SK-N-SH treated with all-trans-retinoic acid at 6 μM for 48 hours (cell line): ENCODE data around the gene COBLL1.

ENCODE experiments used
- ATAC-seq: fragments of 200-7000 bp; cut with Tn5 transposase; 3 replicates; pipeline ENCODE4 v1.9.1; 2020; ENCODE audit warnings: mild to moderate bottlenecking, moderate library complexity
- ARNTL ChIP-seq: fragments of 450-650 bp; formaldehyde crosslinking; IDR thresholded peaks from 2 replicates; pipeline ENCODE4 v1.5.0; 2020; ENCODE audit warnings: low read depth, mild to moderate bottlenecking, moderate library complexity, borderline replicate concordance
- BACH2 ChIP-seq: fragments of 250-450 bp; sonication (Bioruptor Pico); IDR thresholded peaks from 2 replicates; pipeline ENCODE4 v1.9.0; 2021; ENCODE audit warnings: mild to moderate bottlenecking, borderline replicate concordance
- ESRRG ChIP-seq: fragments of 250-450 bp; sonication (Bioruptor Pico); IDR thresholded peaks from 2 replicates; pipeline ENCODE4 v1.6.1; 2021; ENCODE audit warnings: mild to moderate bottlenecking
- GLIS3 ChIP-seq: fragments of 250-450 bp; sonication (Bioruptor Pico); IDR thresholded peaks from 2 replicates; pipeline ENCODE4 v1.5.0; 2020; ENCODE audit warnings: mild to moderate bottlenecking, moderate library complexity
- ISL1 ChIP-seq: fragments of 250-450 bp; sonication (Bioruptor Pico); IDR thresholded peaks from 2 replicates; pipeline ENCODE4 v2.1.2; 2022; ENCODE audit warnings: mild to moderate bottlenecking, moderate library complexity
- PPARA ChIP-seq: fragments of 250-450 bp; sonication (Bioruptor Pico); IDR thresholded peaks from 2 replicates; pipeline ENCODE4 v1.5.0; 2020; ENCODE audit warnings: mild to moderate bottlenecking, borderline replicate concordance
- RARB ChIP-seq: fragments of 250-450 bp; sonication (Bioruptor Pico); IDR thresholded peaks from 2 replicates; pipeline ENCODE4 v1.8.0; 2021; ENCODE audit warnings: mild to moderate bottlenecking, moderate library complexity
- SNAI2 ChIP-seq: fragments of 250-450 bp; sonication (Bioruptor Pico); IDR thresholded peaks from 2 replicates; pipeline ENCODE4 v1.5.0; 2020; ENCODE audit warnings: mild to moderate bottlenecking, moderate library complexity
- TCF4 ChIP-seq: fragments of 250-450 bp; sonication (Bioruptor Pico); IDR thresholded peaks from 2 replicates; pipeline ENCODE4 v1.8.0; 2021; ENCODE audit warnings: mild to moderate bottlenecking, moderate library complexity, borderline replicate concordance
- TOX ChIP-seq: fragments of 250-450 bp; sonication (Bioruptor Pico); IDR thresholded peaks from 2 replicates; pipeline ENCODE4 v1.8.0; 2021; ENCODE audit warnings: mild to moderate bottlenecking, moderate library complexity, borderline replicate concordance
- ZC3H10 ChIP-seq: fragments of 250-450 bp; sonication (Bioruptor Pico); IDR thresholded peaks from 2 replicates; pipeline ENCODE4 v1.5.1; 2021; ENCODE audit warnings: mild to moderate bottlenecking, moderate library complexity
- ZFP3 ChIP-seq: fragments of 250-450 bp; sonication (Bioruptor Pico); IDR thresholded peaks from 2 replicates; pipeline ENCODE4 v1.5.0; 2020; ENCODE audit warnings: mild to moderate bottlenecking, moderate library complexity
- ZFP30 ChIP-seq: fragments of 450-650 bp; formaldehyde crosslinking; IDR thresholded peaks from 2 replicates; pipeline ENCODE4 v1.5.0; 2022; ENCODE audit warnings: mild to moderate bottlenecking, moderate library complexity
- ZNF565 ChIP-seq: fragments of 450-650 bp; formaldehyde crosslinking; conservative IDR thresholded peaks from 2 replicates; pipeline ENCODE4 v1.5.0; 2020; ENCODE audit warnings: low read depth, mild to moderate bottlenecking, moderate library complexity
- ZNF70 ChIP-seq: fragments of 450-650 bp; formaldehyde crosslinking; IDR thresholded peaks from 2 replicates; pipeline ENCODE4 v1.5.0; 2020; ENCODE audit warnings: mild to moderate bottlenecking, moderate library complexity
- ZNF8 ChIP-seq: fragments of 450-650 bp; formaldehyde crosslinking; IDR thresholded peaks from 2 replicates; pipeline ENCODE4 v1.5.0; 2020; ENCODE audit warnings: mild to moderate bottlenecking, moderate library complexity
- TF ChIP-seq, protein P1 (sequence below): fragments of 250-450 bp; sonication (Bioruptor Pico); IDR thresholded peaks from 2 replicates; pipeline ENCODE4 v1.5.0; 2020; ENCODE audit warnings: mild to moderate bottlenecking, moderate library complexity
- TF ChIP-seq, protein P2 (sequence below): fragments of 250-450 bp; sonication (Bioruptor Pico); IDR thresholded peaks from 2 replicates; pipeline ENCODE4 v1.5.1; 2021; ENCODE audit warnings: mild to moderate bottlenecking, moderate library complexity
- TF ChIP-seq, protein P3 (sequence below): fragments of 250-450 bp; sonication (Bioruptor Pico); IDR thresholded peaks from 2 replicates; pipeline ENCODE4 v1.5.1; 2020; ENCODE audit warnings: low read depth, mild to moderate bottlenecking, moderate library complexity
- TF ChIP-seq, protein P4 (sequence below): fragments of 250-450 bp; sonication (Bioruptor Pico); IDR thresholded peaks from 2 replicates; pipeline ENCODE4 v1.8.0; 2021; ENCODE audit warnings: low read depth, mild to moderate bottlenecking, moderate library complexity, borderline replicate concordance
- TF ChIP-seq, protein P5 (sequence below): fragments of 250-450 bp; sonication (Bioruptor Pico); IDR thresholded peaks from 2 replicates; pipeline ENCODE4 v1.8.0; 2020; ENCODE audit warnings: mild to moderate bottlenecking, moderate library complexity, borderline replicate concordance

The COBLL1 gene

DNA sequence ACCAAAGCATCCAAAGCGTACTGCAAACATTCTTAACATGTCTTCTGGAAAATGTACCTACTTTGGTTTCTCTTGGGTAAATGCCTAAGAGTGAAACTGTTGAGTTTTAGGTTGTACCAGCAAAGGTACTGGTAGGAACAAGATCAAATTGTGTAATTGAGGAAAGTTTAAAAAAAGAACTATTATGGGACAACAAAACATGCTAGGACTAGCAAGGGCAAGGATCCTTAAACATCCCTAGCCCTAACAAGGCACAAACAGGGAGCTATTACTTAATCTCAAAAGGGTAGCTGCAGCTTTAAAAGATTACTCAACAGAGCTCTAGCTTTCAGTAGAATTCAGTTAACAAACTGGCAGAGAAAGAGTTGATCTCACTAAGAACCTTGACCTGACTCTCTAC is 164.4 kb downstream of the COBLL1 start:
- ATAC-seq, result no peak

DNA sequence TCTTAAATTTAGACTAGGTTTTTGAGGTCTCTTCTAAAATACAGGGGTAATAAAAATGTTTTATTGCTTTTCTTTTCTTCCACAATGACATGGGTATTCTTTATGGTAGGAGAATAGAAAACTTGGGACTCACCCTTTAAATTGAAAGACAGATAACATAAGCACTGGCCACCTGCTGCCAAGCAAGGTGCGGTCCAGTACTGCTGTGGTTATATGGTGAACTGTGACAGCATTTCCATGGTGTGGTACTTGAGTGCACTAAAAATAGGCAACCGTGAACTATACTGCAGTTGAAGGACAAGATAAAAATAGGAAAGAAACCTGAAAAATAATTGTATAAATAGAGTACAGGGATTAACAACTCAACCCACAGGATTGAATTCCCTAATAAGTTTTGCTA is 165.9 kb downstream of the COBLL1 start:
- ATAC-seq, result no peak
- TF ChIP-seq ZNF565 (no peak), TCF4 (no peak), RARB (CRISPR knock-in tag) (no peak), ZC3H10 (CRISPR knock-in tag) (no peak)
- TF ChIP-seq, protein P1, sequence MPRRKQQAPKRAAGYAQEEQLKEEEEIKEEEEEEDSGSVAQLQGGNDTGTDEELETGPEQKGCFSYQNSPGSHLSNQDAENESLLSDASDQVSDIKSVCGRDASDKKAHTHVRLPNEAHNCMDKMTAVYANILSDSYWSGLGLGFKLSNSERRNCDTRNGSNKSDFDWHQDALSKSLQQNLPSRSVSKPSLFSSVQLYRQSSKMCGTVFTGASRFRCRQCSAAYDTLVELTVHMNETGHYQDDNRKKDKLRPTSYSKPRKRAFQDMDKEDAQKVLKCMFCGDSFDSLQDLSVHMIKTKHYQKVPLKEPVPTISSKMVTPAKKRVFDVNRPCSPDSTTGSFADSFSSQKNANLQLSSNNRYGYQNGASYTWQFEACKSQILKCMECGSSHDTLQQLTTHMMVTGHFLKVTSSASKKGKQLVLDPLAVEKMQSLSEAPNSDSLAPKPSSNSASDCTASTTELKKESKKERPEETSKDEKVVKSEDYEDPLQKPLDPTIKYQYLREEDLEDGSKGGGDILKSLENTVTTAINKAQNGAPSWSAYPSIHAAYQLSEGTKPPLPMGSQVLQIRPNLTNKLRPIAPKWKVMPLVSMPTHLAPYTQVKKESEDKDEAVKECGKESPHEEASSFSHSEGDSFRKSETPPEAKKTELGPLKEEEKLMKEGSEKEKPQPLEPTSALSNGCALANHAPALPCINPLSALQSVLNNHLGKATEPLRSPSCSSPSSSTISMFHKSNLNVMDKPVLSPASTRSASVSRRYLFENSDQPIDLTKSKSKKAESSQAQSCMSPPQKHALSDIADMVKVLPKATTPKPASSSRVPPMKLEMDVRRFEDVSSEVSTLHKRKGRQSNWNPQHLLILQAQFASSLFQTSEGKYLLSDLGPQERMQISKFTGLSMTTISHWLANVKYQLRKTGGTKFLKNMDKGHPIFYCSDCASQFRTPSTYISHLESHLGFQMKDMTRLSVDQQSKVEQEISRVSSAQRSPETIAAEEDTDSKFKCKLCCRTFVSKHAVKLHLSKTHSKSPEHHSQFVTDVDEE (CRISPR knock-in tag), result no peak
- TF ChIP-seq, protein P2, sequence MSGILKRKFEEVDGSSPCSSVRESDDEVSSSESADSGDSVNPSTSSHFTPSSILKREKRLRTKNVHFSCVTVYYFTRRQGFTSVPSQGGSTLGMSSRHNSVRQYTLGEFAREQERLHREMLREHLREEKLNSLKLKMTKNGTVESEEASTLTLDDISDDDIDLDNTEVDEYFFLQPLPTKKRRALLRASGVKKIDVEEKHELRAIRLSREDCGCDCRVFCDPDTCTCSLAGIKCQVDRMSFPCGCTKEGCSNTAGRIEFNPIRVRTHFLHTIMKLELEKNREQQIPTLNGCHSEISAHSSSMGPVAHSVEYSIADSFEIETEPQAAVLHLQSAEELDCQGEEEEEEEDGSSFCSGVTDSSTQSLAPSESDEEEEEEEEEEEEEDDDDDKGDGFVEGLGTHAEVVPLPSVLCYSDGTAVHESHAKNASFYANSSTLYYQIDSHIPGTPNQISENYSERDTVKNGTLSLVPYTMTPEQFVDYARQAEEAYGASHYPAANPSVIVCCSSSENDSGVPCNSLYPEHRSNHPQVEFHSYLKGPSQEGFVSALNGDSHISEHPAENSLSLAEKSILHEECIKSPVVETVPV (CRISPR knock-in tag), result no peak

More for the DNA sequence above, 164.4 kb downstream of the COBLL1 start:
- no peak for TF ChIP-seq ZC3H10 (CRISPR knock-in tag)
- TF ChIP-seq ZNF8 (CRISPR knock-in tag), result no peak
- TF ChIP-seq ZNF70 (CRISPR knock-in tag), result no peak
- TF ChIP-seq, protein P3, sequence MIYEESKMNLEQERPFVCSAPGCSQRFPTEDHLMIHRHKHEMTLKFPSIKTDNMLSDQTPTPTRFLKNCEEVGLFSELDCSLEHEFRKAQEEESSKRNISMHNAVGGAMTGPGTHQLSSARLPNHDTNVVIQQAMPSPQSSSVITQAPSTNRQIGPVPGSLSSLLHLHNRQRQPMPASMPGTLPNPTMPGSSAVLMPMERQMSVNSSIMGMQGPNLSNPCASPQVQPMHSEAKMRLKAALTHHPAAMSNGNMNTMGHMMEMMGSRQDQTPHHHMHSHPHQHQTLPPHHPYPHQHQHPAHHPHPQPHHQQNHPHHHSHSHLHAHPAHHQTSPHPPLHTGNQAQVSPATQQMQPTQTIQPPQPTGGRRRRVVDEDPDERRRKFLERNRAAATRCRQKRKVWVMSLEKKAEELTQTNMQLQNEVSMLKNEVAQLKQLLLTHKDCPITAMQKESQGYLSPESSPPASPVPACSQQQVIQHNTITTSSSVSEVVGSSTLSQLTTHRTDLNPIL (CRISPR knock-in tag), result no peak
- no peak for TF ChIP-seq ARNTL (CRISPR knock-in tag)
- no peak for TF ChIP-seq ZNF565
- no peak for TF ChIP-seq GLIS3 (CRISPR knock-in tag)
- no peak for TF ChIP-seq ZFP30 (CRISPR knock-in tag)
- no peak for TF ChIP-seq PPARA (CRISPR knock-in tag)
- no peak for TF ChIP-seq ZFP3 (CRISPR knock-in tag)
- TF ChIP-seq, protein P4, sequence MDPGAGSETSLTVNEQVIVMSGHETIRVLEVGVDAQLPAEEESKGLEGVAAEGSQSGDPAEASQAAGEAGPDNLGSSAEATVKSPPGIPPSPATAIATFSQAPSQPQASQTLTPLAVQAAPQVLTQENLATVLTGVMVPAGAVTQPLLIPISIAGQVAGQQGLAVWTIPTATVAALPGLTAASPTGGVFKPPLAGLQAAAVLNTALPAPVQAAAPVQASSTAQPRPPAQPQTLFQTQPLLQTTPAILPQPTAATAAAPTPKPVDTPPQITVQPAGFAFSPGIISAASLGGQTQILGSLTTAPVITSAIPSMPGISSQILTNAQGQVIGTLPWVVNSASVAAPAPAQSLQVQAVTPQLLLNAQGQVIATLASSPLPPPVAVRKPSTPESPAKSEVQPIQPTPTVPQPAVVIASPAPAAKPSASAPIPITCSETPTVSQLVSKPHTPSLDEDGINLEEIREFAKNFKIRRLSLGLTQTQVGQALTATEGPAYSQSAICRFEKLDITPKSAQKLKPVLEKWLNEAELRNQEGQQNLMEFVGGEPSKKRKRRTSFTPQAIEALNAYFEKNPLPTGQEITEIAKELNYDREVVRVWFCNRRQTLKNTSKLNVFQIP (CRISPR knock-in tag), result no peak
- TF ChIP-seq BACH2 (CRISPR knock-in tag), result no peak
- TF ChIP-seq, protein P5, sequence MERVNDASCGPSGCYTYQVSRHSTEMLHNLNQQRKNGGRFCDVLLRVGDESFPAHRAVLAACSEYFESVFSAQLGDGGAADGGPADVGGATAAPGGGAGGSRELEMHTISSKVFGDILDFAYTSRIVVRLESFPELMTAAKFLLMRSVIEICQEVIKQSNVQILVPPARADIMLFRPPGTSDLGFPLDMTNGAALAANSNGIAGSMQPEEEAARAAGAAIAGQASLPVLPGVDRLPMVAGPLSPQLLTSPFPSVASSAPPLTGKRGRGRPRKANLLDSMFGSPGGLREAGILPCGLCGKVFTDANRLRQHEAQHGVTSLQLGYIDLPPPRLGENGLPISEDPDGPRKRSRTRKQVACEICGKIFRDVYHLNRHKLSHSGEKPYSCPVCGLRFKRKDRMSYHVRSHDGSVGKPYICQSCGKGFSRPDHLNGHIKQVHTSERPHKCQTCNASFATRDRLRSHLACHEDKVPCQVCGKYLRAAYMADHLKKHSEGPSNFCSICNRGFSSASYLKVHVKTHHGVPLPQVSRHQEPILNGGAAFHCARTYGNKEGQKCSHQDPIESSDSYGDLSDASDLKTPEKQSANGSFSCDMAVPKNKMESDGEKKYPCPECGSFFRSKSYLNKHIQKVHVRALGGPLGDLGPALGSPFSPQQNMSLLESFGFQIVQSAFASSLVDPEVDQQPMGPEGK (CRISPR knock-in tag), result no peak
- TF ChIP-seq ESRRG (CRISPR knock-in tag), result no peak
- no peak for TF ChIP-seq RARB (CRISPR knock-in tag)
- no peak for TF ChIP-seq ISL1 (CRISPR knock-in tag)
- TF ChIP-seq SNAI2, result no peak
- TF ChIP-seq TCF4, result no peak
- TF ChIP-seq, protein P2 (CRISPR knock-in tag), result no peak

DNA sequence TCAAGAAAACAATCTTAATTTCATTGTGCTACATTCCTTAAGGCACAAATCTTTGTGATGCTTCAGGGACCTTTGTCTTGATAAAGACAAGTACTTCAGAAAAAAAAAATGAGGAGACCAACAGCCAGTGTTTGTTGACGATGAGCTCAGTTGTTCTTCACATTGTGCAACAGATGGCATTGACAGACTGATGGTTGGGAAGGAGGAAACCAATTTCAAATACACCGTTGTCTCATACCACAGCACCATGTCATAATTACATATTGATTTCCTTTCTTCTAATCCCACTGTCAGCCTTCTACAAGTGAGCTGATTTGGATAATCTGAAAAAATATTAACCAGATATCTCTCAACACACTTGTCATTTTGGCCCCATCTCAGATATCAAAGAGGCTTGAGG is 166.6 kb downstream of the COBLL1 start:
- ATAC-seq, result no peak
- no peak for TF ChIP-seq ZNF8 (CRISPR knock-in tag)
- TF ChIP-seq SNAI2, result no peak
- no peak for TF ChIP-seq ESRRG (CRISPR knock-in tag)
- TF ChIP-seq, protein P5 (CRISPR knock-in tag), result no peak
- TF ChIP-seq RARB (CRISPR knock-in tag), result no peak
- TF ChIP-seq, protein P4 (CRISPR knock-in tag), result no peak
- TF ChIP-seq ISL1 (CRISPR knock-in tag), result no peak
- TF ChIP-seq TCF4, result no peak
- TF ChIP-seq, protein P2 (CRISPR knock-in tag), result no peak
- no peak for TF ChIP-seq TOX (CRISPR knock-in tag)
